HG02623 (cell line): ENCODE measurements around the gene RDH12.
"Not testable (repeated sequence)": the region's sequence is repeated elsewhere in the genome, so short reads cannot be mapped to it uniquely, and the experiment has no call there.

Experiments
- ATAC-seq: cut with Tn5 transposase; IDR thresholded peaks from one replicate; pipeline ENCODE4 v1.9.1; 2021; ENCODE audit warnings: moderate library complexity; ENCODE audit not compliant: unreplicated experiment

The RDH12 gene

GRCh38 chr14:67704484-67705089 is 2.9 kb downstream of the RDH12 start:
- ATAC-seq = no peak

DNA sequence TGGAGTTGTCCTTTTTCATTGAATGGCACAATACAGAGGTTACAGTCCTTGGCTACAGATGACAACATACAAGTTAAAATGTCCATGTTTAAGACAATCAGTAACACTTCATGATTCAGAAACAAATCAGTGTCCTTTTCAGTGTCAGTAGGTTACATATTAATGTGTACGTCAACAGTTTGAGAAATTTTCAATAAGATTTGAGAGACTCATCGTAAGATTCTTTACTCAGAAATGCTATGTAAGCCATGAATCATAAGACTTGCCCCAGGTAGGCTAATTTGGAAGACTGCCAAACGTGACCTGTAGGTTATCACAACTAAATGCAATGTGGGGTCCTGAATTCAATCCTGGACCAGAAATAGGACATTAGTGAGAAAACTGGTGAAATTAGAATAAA is 3.5 kb downstream of the RDH12 start:
- no peak for ATAC-seq

DNA sequence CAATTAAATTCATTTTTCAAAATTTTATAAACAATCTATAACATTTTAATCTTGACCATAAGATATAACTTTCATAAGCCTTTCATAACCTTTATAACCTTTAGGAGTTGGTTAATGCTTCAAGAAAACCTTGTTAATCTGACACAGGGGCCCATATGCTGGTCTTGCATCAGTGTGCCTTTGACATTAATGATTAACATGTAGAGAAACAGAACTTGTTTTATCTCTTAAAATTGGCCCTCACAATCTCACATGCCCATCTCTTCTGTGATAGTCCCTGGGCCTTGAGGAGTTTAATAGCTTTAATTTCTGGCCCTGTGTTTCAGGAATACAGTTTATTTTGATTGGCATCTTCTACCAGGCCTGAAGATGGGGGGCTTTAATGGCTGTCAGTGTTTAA is 7.7 kb downstream of the RDH12 start:
- not testable (repeated sequence) for ATAC-seq

DNA sequence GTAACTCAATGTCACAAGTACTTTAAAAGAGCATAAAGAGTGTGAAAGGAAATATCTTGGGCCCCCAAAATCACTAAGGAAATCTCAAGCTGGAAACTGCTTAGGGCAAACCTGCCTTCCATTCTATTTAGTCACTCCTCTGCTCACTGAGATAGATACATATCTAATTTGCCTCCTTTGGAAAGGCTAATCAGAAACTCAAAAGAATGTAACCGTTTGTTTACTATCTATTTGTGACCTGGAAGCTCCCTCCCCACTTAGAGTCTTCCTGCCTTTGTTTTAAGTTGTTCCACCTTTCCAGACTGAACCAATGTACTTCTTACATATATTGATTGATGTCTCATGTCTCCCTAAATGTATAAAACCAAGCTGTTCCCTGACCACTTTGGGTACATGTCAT is 8.1 kb downstream of the RDH12 start:
- not testable (repeated sequence) for ATAC-seq

DNA sequence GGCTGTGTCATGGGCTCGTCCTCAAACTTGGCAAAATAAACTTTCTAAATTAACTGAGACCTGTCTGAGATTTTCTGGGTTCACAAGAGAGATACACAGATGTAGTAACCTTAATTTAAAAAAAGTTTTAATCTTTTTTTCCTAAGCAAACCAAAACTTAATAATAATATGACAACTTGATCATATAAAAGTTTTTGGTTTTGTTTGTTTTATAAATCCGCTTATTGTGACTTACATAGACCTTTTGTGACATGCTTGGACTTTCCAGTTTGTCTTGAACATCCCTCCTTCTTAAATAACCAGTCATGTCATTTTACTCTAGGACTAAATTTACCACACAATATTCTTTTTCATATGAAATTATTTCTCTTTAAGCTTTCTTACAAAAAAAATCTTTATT is 8.5 kb downstream of the RDH12 start:
- no peak for ATAC-seq

DNA sequence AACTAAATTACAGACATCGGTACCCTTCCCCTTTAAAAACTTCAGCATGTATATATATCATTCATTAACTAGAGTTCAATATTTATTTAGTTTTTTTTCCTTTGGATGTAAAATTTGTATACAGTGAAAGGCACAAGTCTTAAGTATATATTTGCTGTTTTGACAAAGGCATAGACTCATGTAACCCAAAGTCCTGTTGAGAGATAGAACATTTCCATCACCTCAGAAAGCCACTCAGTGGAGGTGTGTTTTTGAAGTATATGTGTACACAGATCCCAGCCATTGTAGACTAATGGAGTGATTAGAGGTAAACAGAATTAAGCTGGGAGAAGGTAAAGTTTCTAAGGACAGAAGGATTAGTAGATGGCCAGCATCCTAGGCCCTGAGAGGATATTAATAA is 15.4 kb downstream of the RDH12 start:
- ATAC-seq = no peak

DNA sequence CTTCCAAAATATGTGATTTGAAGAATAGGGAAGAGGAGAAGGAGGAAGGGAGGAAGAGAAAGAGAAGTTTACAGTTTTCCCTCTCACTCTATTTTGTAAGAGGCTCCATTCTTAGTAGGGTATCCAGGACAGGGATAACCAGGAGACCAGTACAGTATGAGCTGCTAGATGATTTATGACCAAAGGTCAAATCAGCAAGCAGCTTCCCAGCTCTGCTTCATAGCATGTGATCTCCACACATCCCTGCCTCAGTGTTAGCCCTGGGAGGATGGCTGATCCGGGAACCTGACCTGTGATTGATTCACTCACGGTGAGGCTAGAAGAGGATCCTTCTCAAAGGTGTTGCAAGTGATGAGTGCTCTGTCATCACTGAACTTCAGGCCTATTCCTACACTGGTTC is 16.6 kb downstream of the RDH12 start:
- no peak for ATAC-seq

DNA sequence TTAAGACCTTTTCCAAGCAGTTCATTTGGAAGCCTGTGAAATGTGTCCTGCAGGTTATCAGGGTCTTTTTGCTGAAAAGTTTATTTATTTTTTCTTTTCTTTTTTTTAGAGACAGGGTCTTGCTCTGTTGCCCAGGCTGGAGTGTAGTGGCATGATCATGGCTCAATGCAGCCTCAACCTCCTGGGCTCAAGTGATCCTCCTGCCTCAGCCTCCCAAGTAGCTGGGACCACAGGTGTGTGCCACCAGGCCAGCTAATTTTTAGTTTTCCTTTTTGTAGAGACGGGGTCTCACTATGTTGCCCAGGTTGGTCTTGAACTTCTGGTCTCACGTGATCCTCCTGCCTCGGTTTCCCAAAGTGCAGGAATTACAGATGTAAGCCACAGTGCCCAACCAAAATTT is 17.7 kb downstream of the RDH12 start:
- not testable (repeated sequence) for ATAC-seq

DNA sequence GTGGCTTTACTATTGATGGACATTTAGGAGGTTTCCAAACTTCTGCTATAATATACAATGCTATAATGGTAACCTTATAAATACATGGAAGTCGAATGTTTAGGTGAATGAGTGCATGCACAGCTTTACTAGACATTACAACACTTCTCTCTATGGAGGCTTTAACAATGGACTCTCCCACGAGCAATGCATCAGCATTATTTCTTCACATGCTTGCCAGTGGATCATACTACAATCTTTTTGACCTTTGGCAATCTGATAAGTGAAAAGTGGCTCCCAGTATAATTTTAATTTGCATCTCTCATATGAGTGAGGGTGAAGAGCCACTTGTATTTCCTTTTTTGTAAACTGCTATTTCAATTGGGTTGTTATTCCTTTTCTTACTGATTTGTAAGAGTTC is 18.2 kb downstream of the RDH12 start:
- ATAC-seq = no peak

- no peak for ATAC-seq
Observed at GRCh38 chr14:67721875-67722274, 20.2 kb downstream of the RDH12 start.

- ATAC-seq = no peak
Observed at GRCh38 chr14:67722293-67722692, 20.6 kb downstream of the RDH12 start.

- ATAC-seq = no peak
Observed at GRCh38 chr14:67725171-67725570, 23.5 kb downstream of the RDH12 start.

DNA sequence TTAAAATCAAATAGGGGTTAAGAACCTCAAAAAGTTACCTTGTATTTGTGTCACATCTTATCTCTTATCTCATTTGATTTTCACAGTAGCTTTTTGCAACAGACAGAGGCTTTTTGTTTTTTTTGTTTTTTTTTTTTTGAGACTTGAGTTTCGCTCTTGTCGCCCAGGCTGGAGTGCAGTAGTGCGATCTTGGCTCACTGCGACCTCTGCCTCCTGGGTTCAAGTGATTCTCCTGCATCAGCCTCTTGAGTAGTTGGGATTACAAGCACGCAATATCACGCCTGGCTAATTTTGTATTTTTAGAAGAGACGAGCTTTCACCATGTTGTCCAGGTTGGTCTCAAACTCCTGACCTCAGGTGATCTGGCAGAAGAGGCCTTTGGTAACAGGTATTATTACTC is 25.7 kb downstream of the RDH12 start:
- ATAC-seq = no peak

GRCh38 chr14:67728258-67728657 is 26.6 kb downstream of the RDH12 start:
- ATAC-seq = no peak

DNA sequence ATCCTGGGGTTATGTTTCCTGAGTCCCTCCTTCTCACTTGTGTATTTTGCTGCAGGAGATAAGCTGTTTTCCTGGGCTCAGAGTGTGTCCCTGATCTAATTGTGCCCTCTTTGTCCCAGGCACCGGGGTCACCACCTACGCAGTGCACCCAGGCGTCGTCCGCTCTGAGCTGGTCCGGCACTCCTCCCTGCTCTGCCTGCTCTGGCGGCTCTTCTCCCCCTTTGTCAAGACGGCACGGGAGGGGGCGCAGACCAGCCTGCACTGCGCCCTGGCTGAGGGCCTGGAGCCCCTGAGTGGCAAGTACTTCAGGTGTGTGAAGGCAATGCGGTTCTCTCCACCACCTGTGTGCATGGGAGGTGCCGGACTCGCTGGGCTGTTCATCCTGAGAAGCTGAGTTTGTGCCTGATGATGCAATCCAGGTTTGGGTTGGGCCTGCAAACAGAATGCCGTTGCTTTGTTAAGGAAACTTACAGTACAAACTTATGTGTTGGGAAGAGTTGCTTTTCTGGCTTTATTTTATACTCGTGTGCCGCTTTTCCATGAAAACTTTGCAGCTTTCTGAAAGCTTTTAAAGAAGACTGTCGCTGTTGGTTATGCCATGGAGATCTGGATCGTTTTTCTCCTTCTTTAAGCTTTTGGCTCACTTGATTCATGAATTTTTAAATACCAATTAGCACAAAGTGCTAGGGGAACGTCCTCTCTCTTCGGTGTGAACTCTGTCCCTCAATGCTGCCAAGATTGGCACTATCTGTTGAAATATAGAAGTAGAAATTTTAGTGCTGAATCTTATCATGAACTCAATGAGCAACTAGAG is 27.6 kb downstream of the RDH12 start:
- ATAC-seq = no peak

- ATAC-seq = no peak
Observed at GRCh38 chr14:67733616-67734015, 31.9 kb downstream of the RDH12 start.

GRCh38 chr14:67734675-67735074 is 33.0 kb downstream of the RDH12 start:
- no peak for ATAC-seq

DNA sequence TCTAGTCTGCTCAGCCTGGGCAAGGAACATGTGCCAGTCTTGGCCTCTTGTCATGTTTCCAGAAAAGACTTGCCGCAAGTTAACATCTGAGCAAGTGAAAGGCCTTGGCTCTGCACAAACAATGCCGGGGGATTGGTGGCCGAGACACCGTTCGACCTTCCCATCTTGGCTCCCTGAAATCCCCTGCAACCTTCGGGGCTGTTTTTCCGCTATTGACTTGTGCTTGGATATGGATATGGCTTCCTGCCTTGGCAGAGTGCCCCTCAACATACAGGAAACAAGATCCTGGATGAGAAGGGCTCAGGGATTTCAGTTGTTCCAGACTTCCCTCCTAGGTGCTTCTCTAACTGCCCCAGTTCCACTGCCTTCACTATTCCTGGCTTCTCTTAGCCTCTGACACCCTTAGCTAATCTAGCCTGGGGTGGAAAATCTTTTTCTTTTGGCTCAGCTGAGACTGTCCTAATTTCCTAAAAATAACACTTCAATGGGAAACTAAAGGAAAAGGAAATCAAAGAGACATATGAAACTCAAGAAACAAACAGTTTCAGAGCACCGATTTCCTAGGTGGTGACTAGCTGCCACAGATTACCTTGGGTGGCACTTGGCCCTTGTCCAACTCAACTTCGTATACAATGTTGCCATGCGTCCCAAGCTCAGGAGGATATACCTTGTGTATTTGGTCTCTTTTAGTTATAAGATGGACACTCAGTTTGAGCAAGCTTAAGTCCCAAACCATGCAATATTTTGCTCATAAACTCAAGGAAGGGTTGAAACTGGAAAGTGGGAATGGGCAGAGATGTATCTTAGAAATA is 33.9 kb downstream of the RDH12 start:
- no peak for ATAC-seq

DNA sequence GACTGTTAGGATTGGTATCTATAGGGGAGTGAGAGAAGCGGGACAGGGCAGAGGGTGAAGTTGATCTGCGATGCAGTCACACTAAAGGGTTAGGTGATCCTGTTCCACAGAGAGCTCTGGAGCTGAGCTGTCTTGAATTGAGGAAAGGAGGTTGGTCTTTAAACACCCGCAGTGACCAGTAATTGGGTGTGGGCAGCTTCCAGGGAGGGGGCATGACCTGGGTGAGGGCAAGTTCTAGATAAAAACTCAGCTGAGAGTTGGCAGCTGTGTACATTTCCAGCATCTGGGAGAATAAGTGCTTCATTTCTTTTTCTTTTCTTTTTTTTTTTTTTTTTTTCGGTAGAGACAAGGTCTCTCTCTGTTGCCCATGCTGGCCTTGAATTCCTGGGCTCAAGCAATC is 35.1 kb downstream of the RDH12 start:
- ATAC-seq = no peak

GRCh38 chr14:67738740-67739504 is 37.2 kb downstream of the RDH12 start:
- ATAC-seq = no peak

- ATAC-seq = no peak
Observed at GRCh38 chr14:67744046-67744445, 42.4 kb downstream of the RDH12 start.
